Stimulated activated CD4-positive, alpha-beta T cell treated with anti-CD3 and anti-CD28 coated beads, TNF-alpha, amount 100 ng/mL, for 24 hours (primary cell): Measurements from ENCODE around the gene CYB5R3.

Experiments
- DNase-seq, 3 experiments: peaks; one replicate each; pipeline ENCODE4 v3.0.0-alpha.2; 2020; ENCODE audit warnings: low read depth in 3 of 3

Gene CYB5R3

DNA sequence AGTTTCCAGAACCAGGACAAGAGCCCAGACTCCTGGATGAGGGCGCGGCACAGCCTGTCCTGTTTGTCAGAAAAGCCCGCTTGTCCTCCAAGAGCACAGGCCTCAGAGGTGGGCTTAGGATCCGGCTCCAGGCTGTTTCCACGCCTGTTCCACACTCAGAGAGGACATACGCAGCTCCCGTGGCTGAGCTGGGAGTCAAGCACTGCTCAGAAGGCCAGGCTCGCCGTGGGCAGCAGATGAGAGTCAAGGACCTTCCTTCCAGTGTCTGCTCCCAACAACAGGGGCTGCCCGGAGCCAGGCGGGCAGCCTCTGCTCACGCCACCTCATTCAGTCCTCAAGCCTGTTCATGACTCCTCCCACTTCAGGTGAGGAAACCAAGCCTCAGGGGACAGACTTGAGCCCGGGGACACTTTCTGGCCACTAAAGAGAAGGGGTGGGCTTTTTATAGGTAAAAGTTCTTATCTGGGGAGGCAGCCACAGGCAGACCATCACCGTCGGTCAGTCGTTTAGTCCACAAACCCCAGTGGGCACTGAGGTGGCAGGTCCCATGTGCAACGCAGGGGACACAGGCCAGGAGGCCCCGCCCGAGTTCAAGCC lies 3.8 kb downstream of the CYB5R3 start:
- DNase-seq, result no peak

DNA sequence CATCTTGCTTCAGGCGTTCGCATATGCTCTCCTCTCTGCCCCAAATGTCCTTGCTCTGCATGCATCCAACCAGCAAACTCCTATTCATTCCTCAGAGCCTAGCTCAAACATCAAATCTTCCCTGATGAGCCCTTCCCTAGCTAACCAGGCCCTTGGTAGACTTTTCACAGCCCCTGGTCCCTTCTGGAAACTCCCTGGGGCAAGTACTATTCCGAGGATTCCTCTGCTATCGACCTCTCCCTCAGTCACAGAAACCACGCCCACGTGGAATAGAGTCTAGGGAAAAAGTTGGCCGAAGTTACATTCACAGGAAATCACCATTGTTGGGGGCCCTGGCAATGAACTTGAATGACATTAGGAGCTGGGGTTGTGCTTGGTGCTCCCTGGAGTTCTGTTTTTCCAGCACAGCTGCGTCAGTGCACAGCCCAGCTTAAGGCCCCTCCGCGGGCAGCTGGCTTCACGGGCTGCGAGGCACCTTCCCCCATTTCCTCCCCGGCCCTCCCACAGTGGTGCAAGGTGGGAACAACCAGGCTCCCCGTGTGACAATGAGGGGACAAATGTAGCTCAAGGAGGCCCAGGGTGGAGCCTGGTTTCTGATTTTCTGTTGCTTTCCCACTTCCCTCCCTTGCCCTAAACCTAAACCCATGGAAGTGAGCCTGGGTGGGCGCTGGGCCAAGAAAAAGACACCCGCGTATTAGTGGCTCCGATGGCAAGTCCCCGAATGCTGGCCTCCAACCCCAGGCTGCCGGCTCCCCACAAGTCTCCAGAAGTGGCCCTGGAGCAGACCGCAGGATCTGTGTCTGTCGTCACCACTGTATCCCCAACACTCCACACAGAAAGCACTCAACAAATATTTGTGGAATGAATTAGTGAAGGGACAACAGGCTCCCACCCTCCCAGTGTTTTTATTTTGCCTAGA lies 4.5 kb downstream of the CYB5R3 start:
- DNase-seq, result no peak

DNA sequence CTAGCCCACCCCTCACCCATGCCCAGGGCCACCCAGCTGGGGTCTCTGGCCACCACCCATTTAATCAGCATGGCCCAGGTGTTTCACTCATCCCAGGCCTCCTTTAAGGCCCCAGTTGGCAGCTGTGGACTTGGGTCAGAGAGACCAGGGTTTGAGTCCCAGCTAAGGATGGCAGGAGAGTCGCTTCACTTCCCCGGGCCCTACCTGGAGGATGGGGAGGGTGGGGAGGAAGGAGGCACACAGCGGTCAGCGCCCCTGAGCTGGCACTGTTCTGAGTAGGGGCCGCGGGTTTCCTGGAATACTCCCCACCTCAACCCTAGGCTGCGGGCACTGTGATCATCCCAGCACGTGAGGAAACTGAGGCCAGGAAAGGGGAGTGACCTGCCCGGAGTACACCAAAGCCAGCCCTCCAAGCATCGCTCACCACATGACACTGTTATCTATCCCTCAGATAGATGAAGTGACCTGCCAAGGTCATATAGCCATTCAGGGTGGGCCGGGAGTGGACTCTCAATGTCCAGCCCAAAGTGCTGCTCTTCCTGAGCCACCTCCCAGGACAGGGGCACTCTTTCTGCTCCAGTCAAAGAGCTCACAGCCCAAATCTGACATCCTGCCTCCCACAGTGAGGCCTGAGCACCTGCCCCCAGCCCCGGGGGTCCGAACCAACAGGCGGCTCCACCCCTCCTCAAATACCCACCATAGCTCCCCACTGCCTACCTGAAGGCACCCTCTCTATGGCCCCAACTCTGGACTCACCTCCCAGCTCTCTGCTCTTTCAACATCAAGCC lies 5.4 kb downstream of the CYB5R3 start:
- DNase-seq, result no peak

GRCh38 chr22:42642806-42643633 lies 6.2 kb downstream of the CYB5R3 start:
- no peak for DNase-seq

DNA sequence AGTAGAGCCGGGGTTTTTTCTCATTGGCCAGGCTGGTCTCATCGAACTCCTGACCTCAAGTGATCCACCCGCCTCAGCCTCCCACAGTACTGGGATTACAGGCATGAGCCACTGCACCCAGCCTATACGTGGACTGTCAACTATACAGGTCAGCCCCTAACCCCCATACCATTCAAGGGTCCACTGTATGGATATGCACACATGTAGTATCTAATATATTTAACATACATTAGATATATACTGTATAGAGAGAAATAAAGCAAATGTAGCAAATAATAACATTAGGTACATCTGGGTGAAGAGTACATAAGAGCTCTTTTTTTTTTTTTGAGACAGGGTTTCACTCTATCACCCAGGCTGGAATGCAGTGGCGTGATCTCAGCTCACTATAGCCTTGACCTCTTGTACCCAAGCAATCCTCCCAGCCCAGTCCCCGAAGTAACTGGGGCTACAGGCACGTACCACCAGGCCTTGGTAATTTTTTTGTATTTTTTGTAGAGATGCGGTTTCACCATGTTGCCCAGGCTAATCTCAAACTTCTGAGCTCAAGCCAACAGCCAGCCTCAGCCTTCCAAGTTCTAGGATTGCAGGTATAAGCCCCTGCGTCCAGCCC lies 7.3 kb downstream of the CYB5R3 start:
- DNase-seq, result no peak

DNA sequence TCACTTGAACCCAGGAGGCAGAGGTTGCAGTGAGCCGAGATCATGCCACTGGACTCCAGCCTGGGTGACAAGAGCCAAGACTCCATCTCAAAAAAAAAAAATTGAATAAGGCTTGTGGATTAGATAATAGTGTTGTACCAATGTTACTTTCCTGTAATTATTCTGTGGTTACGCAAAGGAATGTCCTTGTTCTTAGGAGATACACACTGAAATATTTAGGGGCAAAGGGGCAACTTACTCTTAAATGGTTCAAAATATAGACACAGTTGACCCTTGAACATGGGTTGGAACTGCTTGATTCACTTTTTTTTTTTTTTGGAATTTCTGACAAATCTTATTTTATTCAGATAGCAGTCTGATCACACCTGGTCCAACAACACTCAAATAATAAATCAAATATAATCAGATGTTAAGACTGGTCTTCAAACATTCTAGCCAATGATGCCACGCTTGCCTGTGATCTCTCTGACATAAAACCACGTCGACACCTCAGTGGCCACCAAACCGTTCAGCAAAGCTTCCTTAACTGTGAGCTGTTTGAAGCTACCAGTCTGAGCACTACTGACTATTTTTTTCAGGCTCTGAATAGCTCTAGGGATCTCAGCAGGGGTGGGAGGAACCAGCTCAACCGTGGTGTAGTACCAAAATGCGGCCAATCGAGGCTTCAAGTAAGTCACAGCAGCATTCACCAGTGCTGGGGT lies 9.5 kb downstream of the CYB5R3 start:
- no peak for DNase-seq

GRCh38 chr22:42637555-42637954 lies 11.6 kb downstream of the CYB5R3 start:
- no peak for DNase-seq

- DNase-seq, result no peak
These were observed 12.7 kb downstream of the CYB5R3 start for GRCh38 chr22:42636506-42636905.

GRCh38 chr22:42635531-42635930 lies 13.7 kb downstream of the CYB5R3 start:
- DNase-seq, result peak in 1 of 3 experiments; percentile 19

DNA sequence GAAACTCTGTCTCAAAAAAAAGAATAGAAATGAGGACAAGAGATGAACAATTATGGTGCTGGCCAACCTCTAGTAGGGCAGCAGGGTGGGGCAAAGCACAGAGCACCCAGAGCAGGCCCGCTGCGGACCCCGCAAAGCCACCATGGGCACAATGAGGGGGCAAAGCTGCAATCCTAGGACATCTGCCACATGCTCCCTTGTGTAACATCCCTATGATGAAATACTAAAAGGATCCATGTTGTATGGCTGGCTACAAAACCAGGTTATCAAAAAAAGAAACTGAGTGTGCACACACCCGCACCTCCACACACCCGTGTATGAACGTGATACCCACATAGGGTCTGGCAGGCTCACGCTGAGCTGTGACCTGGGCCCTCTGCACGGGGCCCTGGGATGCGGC lies 16.2 kb downstream of the CYB5R3 start:
- no peak for DNase-seq

GRCh38 chr22:42632096-42632495 lies 17.1 kb downstream of the CYB5R3 start:
- no peak for DNase-seq

- no peak for DNase-seq
These were observed 18.1 kb downstream of the CYB5R3 start for GRCh38 chr22:42630901-42631602.

GRCh38 chr22:42630211-42630610 lies 19.0 kb downstream of the CYB5R3 start:
- no peak for DNase-seq

DNA sequence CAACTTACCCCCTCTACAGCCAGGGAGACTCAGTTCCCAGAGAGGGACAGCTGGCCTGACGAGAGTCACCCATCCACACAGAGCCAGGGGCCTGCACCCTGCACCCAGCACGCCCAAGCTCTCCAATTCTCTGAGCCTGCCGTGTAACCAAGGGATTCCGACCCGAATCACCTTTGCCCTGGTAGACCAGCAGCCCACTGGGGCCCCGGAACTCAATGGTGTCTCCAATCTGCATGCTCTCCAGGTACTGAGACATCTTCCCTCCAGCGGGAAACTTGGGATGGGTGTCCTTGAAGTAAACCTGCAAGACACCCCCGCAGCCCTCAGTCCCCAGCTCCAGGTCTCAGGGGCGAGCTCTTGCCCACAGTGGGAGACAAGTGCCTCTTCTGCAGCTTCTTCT lies 21.2 kb downstream of the CYB5R3 start:
- DNase-seq, result no peak

DNA sequence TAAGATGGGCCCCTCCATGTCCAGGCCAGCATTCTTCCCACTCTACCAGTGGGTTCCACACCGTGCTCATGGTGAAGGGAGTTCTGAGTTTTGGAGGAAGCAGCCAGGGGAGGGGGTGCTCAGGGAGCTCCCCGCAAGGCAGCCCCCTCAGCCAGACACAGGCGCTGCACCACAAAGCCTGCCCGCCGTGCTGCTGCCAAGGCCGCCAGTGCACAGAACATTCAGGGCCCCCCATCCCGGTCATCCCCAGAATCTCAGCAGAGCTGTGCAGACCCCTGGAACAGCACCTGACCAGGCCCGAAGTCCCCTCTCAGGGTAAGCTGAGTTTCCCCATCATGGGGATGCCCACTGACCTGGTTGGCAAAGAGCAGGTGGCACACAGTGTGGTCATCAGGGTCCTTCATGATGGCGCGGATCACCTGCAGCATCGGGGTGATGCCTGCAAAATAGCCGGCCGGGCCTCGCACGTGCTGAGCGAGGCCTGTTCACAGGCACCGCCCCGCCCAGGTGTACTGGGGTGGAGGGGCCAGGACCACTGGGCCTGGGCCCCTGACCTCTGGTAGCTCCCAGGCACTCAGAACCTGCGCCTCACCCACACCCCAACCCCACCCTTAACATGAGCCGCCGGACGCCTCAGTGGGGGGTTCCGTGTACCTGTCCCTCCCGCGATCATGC lies 22.1 kb downstream of the CYB5R3 start:
- no peak for DNase-seq

- DNase-seq, result no peak
These were observed 22.8 kb downstream of the CYB5R3 start for GRCh38 chr22:42626431-42626830.

DNA sequence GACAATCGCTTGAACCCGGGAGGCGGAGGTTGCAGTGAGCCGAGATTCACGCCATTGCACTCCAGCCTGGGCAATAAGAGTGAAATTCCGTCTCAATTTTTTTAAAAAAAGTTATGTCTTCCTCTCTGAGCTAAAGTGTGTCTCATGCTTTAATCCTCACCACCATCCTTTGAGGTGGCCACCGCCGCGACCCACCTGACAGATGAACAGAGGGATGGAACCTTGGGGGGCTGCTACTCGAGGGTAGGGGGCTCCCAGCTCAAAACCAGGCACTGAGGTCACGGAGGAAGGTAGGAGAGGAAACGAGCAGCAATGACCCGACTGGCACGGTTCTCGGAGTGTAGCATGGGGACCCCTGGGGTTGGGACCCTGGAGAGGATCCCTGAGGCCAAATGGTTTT lies 23.8 kb downstream of the CYB5R3 start:
- no peak for DNase-seq

GRCh38 chr22:42624551-42625106 lies 24.6 kb downstream of the CYB5R3 start:
- DNase-seq, result no peak
